Measurements from ENCODE around the gene SMURF2. TPM values are rescaled to one million over a fixed set of nuclear protein-coding genes. Genes with fewer than 3 reads are reported as not detected.

The SMURF2 gene
- total and polyA plus RNA-seq, 10 of the 15 experiments (the other 5 are each of a cell fraction or from before 2014, with no cell fraction given) = 2.8 to 13.4 (median 7.5) TPM

DNA sequence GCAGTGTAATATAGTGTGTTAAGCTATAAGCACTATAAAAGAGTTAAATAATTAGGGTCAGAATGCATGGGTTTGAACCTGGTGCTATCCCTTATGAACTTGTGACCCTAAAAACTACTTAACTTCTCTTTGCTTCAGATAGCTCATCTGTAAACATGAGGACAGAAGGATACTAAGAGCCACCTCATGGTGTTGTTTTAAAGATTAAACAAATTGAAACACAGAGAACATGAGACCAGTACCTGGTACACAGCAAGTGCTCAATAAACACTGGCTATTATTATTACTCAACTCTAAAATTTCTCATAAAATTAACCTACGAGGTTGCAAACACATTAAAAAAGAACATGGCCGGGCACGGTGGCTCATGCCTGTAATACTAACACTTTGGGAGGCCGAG lies 43.3 kb downstream of the SMURF2 start:
- no peak overlapping the region for H3K4me2 ChIP-seq (ENCODE audit: control insufficient read depth, insufficient read depth)
- ChIA-PET CTCF (interaction anchor here (1.0 kb wide), 1 partner anchor 198 kb away, joined by 3 read pairs; no protein-coding TSS in a partner anchor), POLR2A (interaction anchor here (0.5 to 1.0 kb wide), 2 partner anchors 10 to 401 kb away, joined by 3 to 10 read pairs; no protein-coding TSS in a partner anchor), SMC1A (ENCODE audit: uncharacterized antibody, unreplicated experiment) (interaction anchor here (1.3 kb wide), 1 partner anchor 90 kb away, joined by 3 read pairs; no protein-coding TSS in a partner anchor), RAD21 (ENCODE audit: unreplicated experiment) (no interaction called here)
- in situ Hi-C loops (cut with MboI) (no loop called here), intact Hi-C loops (cut with micrococcal nuclease; ENCODE audit: unreplicated experiment) (no loop called here)
- no peaks in the 10 kb centered on the region for H4K20me1 ChIP-seq (ENCODE audit: control insufficient read depth, insufficient read depth)
- H3K27me3 ChIP-seq (replicated peaks in 1 of 2; ENCODE audit: control insufficient read depth in 2 of 2, insufficient read depth in 2 of 2, low read length in 1 of 2) = no peaks in the 10 kb centered on the region
- H3K9ac ChIP-seq (ENCODE audit: control insufficient read depth, insufficient read depth, low read length) = no peak overlapping the region
- FAIRE-seq = no peak
- ATAC-seq = no peak
- no peak for DNase-seq (ENCODE audit: low read depth, low spot score)
- H3K36me3 ChIP-seq (ENCODE audit: control insufficient read depth in 2 of 2, insufficient read depth in 2 of 2, low read length in 1 of 2) = no peaks in the 10 kb centered on the region
- no TSS peak for BruUV-seq (replicated peaks)
- 95% methylated on average over 4 of the region's 4 CpGs for WGBS (ENCODE audit: insufficient coverage, insufficient replicate concordance, low lambda C conversion rate, missing lambda C conversion rate)
- no peak overlapping the region for H2AFZ ChIP-seq (ENCODE audit: control insufficient read depth, low read depth, low read length)
- TF ChIP-seq KDM1A (IDR thresholded peaks at IDR 0.05; ENCODE audit: borderline replicate concordance) (no peak), SKIL (IDR thresholded peaks at IDR 0.05; ENCODE audit: low read depth, poor library complexity, severe bottlenecking) (no peak), CREM (IDR thresholded peaks at IDR 0.05; ENCODE audit: low read depth) (no peak), POU2F2 (IDR thresholded peaks at IDR 0.05; ENCODE audit: borderline replicate concordance, low read depth, low read length) (no peak), SMAD5 (IDR thresholded peaks at IDR 0.05; ENCODE audit: low read depth) (no peak), KLF5 (IDR thresholded peaks at IDR 0.05; ENCODE audit: partially characterized antibody) (no peak), ZZZ3 (IDR thresholded peaks at IDR 0.05; ENCODE audit: control insufficient read depth, insufficient read length, low read depth) (no peak), SUPT20H (IDR thresholded peaks at IDR 0.05; ENCODE audit: borderline replicate concordance, control insufficient read depth, low read depth, low read length) (no peak), TBL1XR1 (IDR thresholded peaks at IDR 0.05; ENCODE audit: low read depth, low read length) (no peak), CBX3 (IDR thresholded peaks at IDR 0.05; ENCODE audit: borderline replicate concordance, low read depth) (no peak), IKZF1 (conservative IDR thresholded peaks at IDR 0.05) (no peak), SMAD1 (IDR thresholded peaks at IDR 0.05; ENCODE audit: low read depth, partially characterized antibody) (no peak), MYB (IDR thresholded peaks at IDR 0.05; ENCODE audit: borderline replicate concordance, low read depth, low read length) (no peak), EGR1 (IDR thresholded peaks at IDR 0.05; ENCODE audit: borderline replicate concordance in 1 of 2, low read depth in 2 of 2, low read length in 2 of 2) (no peak), ZBED1 (IDR thresholded peaks at IDR 0.05; ENCODE audit: borderline replicate concordance) (no peak), RFX5 (IDR thresholded peaks at IDR 0.05; ENCODE audit: low read depth, low read length) (no peak), JUNB (IDR thresholded peaks at IDR 0.05) (no peak), EP300 (IDR thresholded peaks at IDR 0.05; ENCODE audit: borderline replicate concordance in 1 of 2, control insufficient read depth in 1 of 2, low read depth in 2 of 2, low read length in 2 of 2) (no peak)
- TF ChIP-seq, protein P1, sequence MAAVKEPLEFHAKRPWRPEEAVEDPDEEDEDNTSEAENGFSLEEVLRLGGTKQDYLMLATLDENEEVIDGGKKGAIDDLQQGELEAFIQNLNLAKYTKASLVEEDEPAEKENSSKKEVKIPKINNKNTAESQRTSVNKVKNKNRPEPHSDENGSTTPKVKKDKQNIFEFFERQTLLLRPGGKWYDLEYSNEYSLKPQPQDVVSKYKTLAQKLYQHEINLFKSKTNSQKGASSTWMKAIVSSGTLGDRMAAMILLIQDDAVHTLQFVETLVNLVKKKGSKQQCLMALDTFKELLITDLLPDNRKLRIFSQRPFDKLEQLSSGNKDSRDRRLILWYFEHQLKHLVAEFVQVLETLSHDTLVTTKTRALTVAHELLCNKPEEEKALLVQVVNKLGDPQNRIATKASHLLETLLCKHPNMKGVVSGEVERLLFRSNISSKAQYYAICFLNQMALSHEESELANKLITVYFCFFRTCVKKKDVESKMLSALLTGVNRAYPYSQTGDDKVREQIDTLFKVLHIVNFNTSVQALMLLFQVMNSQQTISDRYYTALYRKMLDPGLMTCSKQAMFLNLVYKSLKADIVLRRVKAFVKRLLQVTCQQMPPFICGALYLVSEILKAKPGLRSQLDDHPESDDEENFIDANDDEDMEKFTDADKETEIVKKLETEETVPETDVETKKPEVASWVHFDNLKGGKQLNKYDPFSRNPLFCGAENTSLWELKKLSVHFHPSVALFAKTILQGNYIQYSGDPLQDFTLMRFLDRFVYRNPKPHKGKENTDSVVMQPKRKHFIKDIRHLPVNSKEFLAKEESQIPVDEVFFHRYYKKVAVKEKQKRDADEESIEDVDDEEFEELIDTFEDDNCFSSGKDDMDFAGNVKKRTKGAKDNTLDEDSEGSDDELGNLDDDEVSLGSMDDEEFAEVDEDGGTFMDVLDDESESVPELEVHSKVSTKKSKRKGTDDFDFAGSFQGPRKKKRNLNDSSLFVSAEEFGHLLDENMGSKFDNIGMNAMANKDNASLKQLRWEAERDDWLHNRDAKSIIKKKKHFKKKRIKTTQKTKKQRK (IDR thresholded peaks at IDR 0.05; ENCODE audit: low read depth, low read length) = no peak
- no peaks in the 10 kb centered on the region for H3K9me3 ChIP-seq (replicated peaks; ENCODE audit: control insufficient read depth, insufficient read depth, low read length)
- H3K79me2 ChIP-seq (ENCODE audit: control insufficient read depth, insufficient read depth, low read length) = no peaks in the 10 kb centered on the region; the same call in 1 of the 2 replicates
- no peak overlapping the region for H3K4me3 ChIP-seq
- no peaks in the 10 kb centered on the region; the same call in 1 of the 2 replicates for H3K4me1 ChIP-seq (ENCODE audit: control insufficient read depth, insufficient read depth, low read length)
- no peak overlapping the region for H3K27ac ChIP-seq (ENCODE audit: control insufficient read depth, insufficient read depth)
